Skin epidermis (tissue), 12 donors: ENCODE measurements around the gene C11orf24.
A peak's percentile ranks its signal among the peaks of the same experiment; 100 is the strongest.
"Not testable (repeated sequence)": the region's sequence is repeated elsewhere in the genome, so short reads cannot be mapped to it uniquely, and the experiment has no call there.

Experiments used
- H3K27ac ChIP-seq, 21 experiments: fragments of 200-600 bp; sonication (generic) in 11 of 21; one replicate each; pipeline ENCODE4 v1.5.0; 2020; ENCODE audit warnings: mild to moderate bottlenecking in 3 of 21, inconsistent platforms in 2 of 21, moderate library complexity in 2 of 21
- H3K4me3 ChIP-seq, 7 experiments: fragments of 200-600 bp; sonication (generic) in 2 of 7; one replicate each; pipeline ENCODE4 v1.5.0; 2020; ENCODE audit warnings: inconsistent platforms in 2 of 7, mild to moderate bottlenecking in 2 of 7, moderate library complexity in 1 of 7

The C11orf24 gene

DNA sequence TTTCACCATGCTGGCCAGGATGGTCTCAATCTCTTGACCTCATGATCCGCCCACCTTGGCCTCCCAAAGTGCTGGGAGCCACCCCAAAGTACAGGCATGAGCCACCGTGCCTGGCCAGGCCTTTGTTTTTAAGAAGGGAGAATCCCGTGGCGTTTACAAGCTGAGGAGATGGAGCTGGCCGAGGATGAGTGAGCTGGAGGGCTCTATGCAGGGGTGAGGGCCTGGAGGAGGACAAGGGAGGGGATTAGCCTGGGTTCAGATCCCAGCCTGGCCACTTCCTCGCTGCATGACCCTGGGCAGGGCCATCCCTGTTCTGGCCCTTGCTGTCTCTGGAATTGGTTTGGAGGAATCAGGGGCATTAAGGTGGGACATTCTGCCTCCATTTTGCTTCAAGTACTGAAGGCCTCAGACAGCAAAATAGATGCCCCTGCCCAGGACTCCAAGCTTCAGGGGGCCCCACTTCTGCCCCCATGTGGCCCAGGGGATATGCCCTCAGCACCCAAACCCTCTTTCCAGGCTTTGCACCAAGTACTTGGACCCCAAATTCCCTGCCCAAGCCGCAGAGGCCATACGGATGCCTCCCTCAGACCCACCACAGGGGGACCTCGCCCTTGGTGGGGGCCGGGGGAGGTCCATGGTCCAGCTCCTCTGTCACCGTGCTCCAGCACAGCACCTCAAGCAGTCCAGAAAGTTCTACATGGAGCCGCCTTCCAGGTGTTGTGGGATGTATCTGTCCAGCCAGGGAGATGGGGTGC is 28.5 kb upstream of the C11orf24 start:
- Histone ChIP-seq H3K27ac (no peak overlapping the region), H3K4me3 (no peak overlapping the region)

GRCh38 chr11:68299517-68299879 is 27.7 kb upstream of the C11orf24 start:
- not testable (repeated sequence) for H3K4me3 ChIP-seq, H3K27ac ChIP-seq

DNA sequence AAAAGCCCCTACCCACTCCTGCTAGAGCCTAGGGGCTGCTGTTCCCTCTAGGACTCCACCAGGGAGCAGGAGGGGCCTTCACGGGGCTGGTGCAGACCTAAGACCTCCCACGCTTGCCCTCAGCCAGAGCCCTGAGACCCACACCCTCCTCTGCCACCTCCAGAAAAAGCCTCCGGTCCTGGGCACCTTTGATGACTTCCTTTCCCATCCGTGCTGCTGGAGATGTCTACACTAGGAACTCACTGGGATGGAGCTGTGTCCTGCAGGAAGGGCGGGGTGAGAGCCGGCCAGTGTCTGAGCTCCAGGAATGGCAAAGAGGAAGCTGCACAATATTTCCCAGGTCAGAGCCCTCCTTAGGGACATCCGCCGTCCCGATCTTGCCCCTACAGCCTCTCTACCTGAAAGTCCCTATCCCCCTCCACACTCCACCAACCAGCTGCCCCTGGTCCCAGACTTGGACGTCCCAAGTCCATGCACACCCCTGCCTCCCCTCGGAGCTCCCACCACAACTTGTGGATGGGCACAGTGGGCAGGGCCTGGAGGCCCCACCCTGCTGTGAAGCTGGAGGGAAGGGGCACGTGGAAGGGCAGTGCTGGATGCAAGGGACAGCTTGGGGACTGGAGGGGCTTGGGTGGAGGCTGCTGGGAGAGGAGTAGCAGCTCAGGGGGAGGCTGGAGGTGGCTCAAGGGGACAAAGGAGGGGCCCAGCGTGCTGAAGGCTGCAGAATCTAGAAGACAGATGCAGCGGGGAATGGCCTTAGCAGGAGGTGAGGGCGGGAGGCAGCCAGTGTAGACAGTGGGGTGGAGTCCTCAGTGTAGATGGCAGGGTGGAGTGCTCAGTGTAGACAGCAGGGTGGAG is 27.1 kb upstream of the C11orf24 start:
- Histone ChIP-seq H3K27ac (no peak overlapping the region), H3K4me3 (no peak overlapping the region)

DNA sequence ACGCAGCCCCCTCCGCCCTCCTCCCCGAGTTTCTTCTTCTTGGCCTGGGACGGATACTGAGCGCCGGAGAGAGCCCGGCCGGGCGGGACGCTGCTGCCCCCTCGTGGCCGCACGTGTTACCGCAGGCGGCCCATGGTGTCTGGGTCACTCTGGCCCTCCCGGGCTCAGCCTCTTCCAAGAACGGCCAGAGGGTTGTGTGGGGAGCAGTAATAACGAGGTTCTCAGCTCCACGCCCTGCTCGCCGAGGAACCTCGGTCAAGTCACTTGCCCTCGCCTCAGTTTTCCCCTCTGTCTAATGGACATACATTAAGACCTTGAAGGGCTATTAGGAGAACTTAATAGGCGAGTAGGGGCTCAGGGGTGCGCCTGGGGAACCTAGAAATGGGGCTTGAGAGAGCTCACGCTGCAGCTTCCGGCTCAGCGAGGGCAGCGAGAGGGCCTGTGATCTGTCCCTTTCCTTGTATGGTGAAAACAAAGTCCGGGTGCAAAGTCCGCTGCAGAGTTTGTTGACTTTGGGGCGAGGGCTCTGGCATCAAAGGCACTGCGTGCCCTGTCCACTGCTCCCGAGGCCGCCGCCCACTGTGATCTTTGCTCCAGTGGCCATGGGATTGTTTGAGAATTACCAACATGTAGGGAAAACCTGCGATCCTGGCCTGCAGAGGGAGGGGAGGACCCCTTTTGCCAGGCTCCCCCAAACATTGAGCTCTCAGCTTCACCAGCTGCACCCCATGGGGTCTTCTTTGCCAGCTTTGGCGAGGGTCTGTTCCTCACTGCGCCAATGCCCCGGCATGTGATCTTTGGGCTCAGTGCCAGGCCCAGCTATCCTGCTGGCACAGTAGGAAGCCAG is 26.3 kb upstream of the C11orf24 start:
- no peak overlapping the region for H3K27ac ChIP-seq
- H3K4me3 ChIP-seq = no peak overlapping the region

DNA sequence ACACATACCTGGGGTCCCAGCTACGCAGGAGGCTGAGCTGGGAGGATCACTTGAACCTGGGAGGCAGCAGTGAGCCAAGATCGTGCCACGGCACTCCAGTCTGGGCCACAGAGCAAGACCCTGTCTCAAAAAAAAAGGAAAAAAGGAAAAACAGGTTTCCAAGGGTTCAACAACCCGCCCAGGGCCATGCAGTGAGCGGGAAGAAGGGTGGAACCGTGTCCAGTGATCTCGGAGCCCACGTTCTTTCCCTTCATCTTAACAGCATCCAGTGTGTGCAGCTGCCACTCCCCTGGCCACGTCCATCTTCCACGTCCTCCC is 25.7 kb upstream of the C11orf24 start:
- H3K4me3 ChIP-seq = no peak overlapping the region

GRCh38 chr11:68297052-68297378 is 25.2 kb upstream of the C11orf24 start:
- H3K4me3 ChIP-seq = no peak overlapping the region
- H3K27ac ChIP-seq = no peak overlapping the region

More for the DNA sequence above, 25.7 kb upstream of the C11orf24 start:
- no peak overlapping the region for H3K27ac ChIP-seq

- H3K27ac ChIP-seq = no peak overlapping the region
- H3K4me3 ChIP-seq = no peak overlapping the region
Measured at GRCh38 chr11:68296344-68297051, 24.7 kb upstream of the C11orf24 start.

GRCh38 chr11:68295940-68296339 is 24.2 kb upstream of the C11orf24 start:
- Histone ChIP-seq H3K4me3 (no peak overlapping the region), H3K27ac (no peak overlapping the region)

- no peak overlapping the region for H3K27ac ChIP-seq
- H3K4me3 ChIP-seq = no peak overlapping the region
Measured at GRCh38 chr11:68295271-68295670, 23.5 kb upstream of the C11orf24 start.

DNA sequence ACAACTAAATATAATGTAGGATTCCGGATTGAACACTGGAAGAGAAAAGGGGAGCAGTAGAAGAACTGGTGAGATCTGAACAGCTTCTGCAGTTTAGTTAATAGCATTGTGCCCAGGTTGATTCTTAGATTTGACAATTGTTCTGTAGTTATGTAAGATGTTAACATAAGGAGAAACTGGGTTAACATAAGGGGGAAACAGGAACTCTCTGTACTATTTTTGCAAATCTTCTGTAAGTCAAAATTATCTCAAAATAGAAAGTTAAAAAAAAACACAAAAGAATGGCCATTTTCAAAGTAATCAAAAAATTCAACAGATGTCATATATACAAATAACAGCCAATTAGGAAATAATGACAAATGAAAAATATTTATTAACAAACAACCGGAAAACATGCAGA is 21.9 kb upstream of the C11orf24 start:
- H3K27ac ChIP-seq = no peak overlapping the region
- H3K4me3 ChIP-seq = no peak overlapping the region

DNA sequence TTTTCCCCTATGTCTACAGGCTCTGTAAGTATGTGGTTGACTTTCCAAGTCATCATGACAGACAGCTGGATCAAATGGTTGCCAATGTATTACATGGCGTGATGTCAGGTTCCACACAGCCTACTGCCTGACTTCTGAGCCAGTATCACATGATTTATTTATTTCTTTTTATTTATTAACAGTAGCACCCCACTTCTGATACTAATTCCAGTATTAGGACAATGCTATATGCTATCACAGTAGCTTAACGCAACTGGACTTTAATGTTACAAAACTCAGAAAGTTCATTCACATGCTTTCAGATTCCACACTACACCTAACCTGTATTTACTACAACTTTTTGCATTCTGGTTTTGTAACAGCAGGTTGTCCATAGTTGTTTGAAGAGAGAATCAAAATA is 17.7 kb upstream of the C11orf24 start:
- Histone ChIP-seq H3K27ac (no peak overlapping the region), H3K4me3 (no peak overlapping the region)

- H3K27ac ChIP-seq = no peak overlapping the region
- H3K4me3 ChIP-seq = no peak overlapping the region
Measured at GRCh38 chr11:68287419-68287818, 15.6 kb upstream of the C11orf24 start.

GRCh38 chr11:68284588-68284987 is 12.8 kb upstream of the C11orf24 start:
- not testable (repeated sequence) for H3K4me3 ChIP-seq, H3K27ac ChIP-seq

DNA sequence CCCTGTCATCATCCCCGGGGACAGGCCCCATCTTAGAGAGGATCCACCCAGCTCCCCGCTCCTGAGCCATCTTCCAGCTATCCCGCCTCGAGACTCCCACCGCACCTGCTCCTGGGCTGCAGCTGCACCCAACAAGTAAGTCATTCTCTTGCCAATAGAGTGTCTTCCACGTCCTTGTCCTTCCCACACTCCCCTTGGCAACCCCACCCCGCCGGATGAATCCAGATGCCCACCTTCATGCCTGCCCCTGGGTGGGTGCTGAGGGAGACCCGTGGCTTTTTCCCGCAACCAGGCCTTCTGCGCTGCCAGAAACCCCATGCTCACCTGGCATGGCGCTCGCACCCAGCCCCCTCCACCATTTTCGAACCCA is 11.1 kb upstream of the C11orf24 start:
- no peak overlapping the region for H3K4me3 ChIP-seq
- peak overlapping the region in 1 of 21 experiments; percentile 42 for H3K27ac ChIP-seq

DNA sequence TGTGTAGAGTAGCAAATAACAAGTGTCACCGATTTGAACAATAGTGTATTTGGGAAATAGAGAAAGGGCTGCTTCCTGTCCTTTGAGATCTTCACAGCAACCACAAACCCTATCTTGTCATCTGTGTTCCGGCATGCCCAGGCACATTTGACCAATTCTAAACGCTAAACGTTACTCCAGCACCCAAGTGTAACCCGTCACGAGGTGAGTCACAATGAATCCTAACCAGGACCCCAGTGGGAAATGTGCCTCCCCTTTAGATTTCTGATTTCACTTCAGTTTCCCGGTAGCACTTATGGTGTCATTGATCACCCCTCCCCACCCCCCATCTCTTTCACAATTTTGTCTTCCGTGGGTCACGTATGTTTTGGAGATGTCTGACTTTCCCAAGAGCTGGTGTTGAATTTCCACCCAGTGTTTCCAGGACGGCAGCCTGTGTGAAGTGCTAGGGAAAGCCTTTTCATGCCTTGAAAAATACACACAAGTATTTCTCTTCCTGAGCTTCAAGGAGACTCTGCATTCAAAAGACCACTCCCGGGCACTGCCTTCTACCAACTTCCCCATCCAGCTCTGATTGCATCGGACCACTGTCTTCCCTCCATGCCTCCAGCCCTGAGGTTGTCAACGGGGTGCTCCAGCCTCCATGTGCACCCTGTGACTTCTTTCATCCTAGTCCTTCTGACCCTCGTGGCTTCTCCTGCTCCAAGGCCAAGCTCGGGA is 10.5 kb upstream of the C11orf24 start:
- peak overlapping the region in 4 of 21 experiments; percentile 6 to 42 (median 28) for H3K27ac ChIP-seq
- no peak overlapping the region for H3K4me3 ChIP-seq

- Histone ChIP-seq H3K4me3 (no peak overlapping the region), H3K27ac (no peak overlapping the region)
Measured at GRCh38 chr11:68279676-68280075, 7.9 kb upstream of the C11orf24 start.

GRCh38 chr11:68276861-68277260 is 5.1 kb upstream of the C11orf24 start:
- no peak overlapping the region for H3K4me3 ChIP-seq
- no peak overlapping the region for H3K27ac ChIP-seq

- H3K4me3 ChIP-seq = no peak overlapping the region
- no peak overlapping the region for H3K27ac ChIP-seq
Measured at GRCh38 chr11:68275721-68276507, 4.1 kb upstream of the C11orf24 start.

DNA sequence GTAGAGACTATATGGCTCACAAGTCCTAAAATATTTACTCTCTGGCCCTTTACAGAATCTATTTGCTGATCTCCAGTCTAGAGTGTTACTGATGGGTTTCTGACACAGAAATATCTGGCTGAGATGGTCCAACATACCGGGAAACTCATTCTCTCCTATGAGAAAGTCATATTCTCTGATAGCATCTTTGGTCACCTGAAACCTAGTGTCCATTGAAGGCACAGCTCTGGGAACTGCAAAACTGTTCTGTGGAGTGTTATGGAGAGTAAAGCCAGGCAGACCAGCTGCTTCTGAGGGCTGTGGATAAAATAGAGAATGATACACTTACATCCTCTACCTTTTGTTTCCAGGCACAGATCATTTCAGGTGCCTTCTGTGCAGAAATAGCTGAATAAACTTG is 2.5 kb upstream of the C11orf24 start:
- H3K4me3 ChIP-seq = no peak overlapping the region
- H3K27ac ChIP-seq = peak overlapping the region in 1 of 21 experiments; percentile 14
